Pancreas (tissue), 10 donors: ENCODE results near the gene RREB1. TPM values are rescaled to one million over a fixed set of nuclear protein-coding genes. Genes with fewer than 3 reads are reported as not detected.

Experiments used
- ATAC-seq, 4 donors: fragments of 200-7000 bp; cut with Tn5 transposase; one replicate each; pipeline versions ENCODE4 v1.8.0 to v1.9.1; 2020; ENCODE audit warnings: mild to moderate bottlenecking in 4 of 4, moderate library complexity in 4 of 4
- DNase-seq, 6 donors: peaks; one replicate each; pipeline ENCODE4 v3.0.0-alpha.2; 2020
- FAIRE-seq: peaks from 2 replicates; lab custom pipeline; 2012; peaks lifted over from hg19 to GRCh38; lab: Jason Lieb, UNC
- H3K27ac ChIP-seq, 4 donors: fragments of 200-600 bp; sonication (generic); 1 replicate in 3 of 4; 2 replicates in 1 of 4; pipeline versions ENCODE4 v1.5.0 to v1.8.0; 2020
- H3K27me3 ChIP-seq, 4 donors: fragments of 200-600 bp; one replicate each; pipeline ENCODE4 v1.8.0; 2021
- H3K36me3 ChIP-seq, 3 donors: fragments of 200-600 bp; sonication (generic) in 1 of 3; one replicate each; pipeline versions ENCODE4 v1.5.0 to v1.8.0; 2020 to 2021
- H3K4me1 ChIP-seq, 3 donors: fragments of 200-600 bp; one replicate each; pipeline ENCODE4 v1.8.0; 2021
- H3K4me3 ChIP-seq, 4 donors: fragments of 200-600 bp; sonication (generic) in 2 of 4; one replicate each; pipeline versions ENCODE4 v1.5.0 to v1.8.0; 2020 to 2021
- H3K9me3 ChIP-seq, 4 donors: fragments of 200-600 bp; one replicate each; pipeline ENCODE4 v1.8.0; 2021
- CTCF ChIP-seq, 4 donors: fragments of 200-600 bp; sonication (generic) in 3 of 4; IDR thresholded peaks; one replicate each; pipeline versions ENCODE4 v1.5.0 to v1.8.0; 2021; ENCODE audit warnings: antibody characterized with exemption in 4 of 4
- WGBS, 2 donors: extraction: QIAGEN DNeasy Blood & Tissue Kit; methylation state at CpG; one replicate each; pipeline ENCODE4 v1.1.7; 2013; 5-methylcytosine and 5-hydroxymethylcytosine counted together
- intact Hi-C, 3 donors: fragments of 100-400 bp; cut with DNase I; formaldehyde crosslinking; loops; one replicate each; pipeline versions ENCODE4 v1.11.1 to v1.14.2; 2022
- polyA plus RNA-seq, 2 donors: library from polyadenylated mRNA; stranded (reverse); fragments of 200-250 nt; gene quantifications; one replicate each; pipeline ENCODE4 v1.2.3, GENCODE V29; 2013
- total RNA-seq, 6 donors: library from RNA; stranded (reverse); fragmentation: NEBNext Ultra II Directional in 4 of 6; extraction: Animal tissue kit (Norgen Biotek cat#: 25700) in 4 of 6; gene quantifications; one replicate each; pipeline versions ENCODE4 v1.2.1 to v1.2.4, GENCODE V29; 2021 to 2023
- donor health status: healthy with polysubstance abuse.
- donor health status: DM: no; HTN: no; CAD: no; lungs with moderate emphysema.
- donor health status: DM: no; HTN: no; CAD: no.
- donor health status: control.
- donor health status: control.
- donor health status: Bipolar disorder and iron deficiency.
- donor health status: DM: yes; HTN: yes; CAD: no.
- donor health status: DM: no; HTN: no; CAD: no.
- donor health status: DM: no; HTN: no; CAD: no.
- donor health status: DM: yes; HTN: yes; CAD: no.

Gene RREB1
- total and polyA plus RNA-seq, 8 donors, result 8.9 to 45.3 (median 29.1) TPM

GRCh38 chr6:7237653-7238188 is 130.0 kb downstream of the RREB1 start:
- no peak for TF ChIP-seq CTCF (IDR thresholded peaks at IDR 0.05)
- DNase-seq (no peak), FAIRE-seq (no peak), ATAC-seq (peak in 2 of 4 donors; percentile 8 to 13)
- Histone ChIP-seq H3K9me3 (no peaks in the 10 kb centered on the region), H3K36me3 (no peaks in the 10 kb centered on the region), H3K27ac (peak overlapping the region; percentile 57 to 93 (median 78)), H3K4me3 (no peak overlapping the region), H3K4me1 (peaks cover 71 to 77% (median 71%) of the 10 kb centered on the region in 3 donors), H3K27me3 (no peaks in the 10 kb centered on the region)
- intact Hi-C loops, result no loop called here
- WGBS, 2 donors, result 63 to 65% methylated on average over 8 of the region's 8 CpGs

GRCh38 chr6:7238526-7238899 is 130.8 kb downstream of the RREB1 start:
- no peak for TF ChIP-seq CTCF (IDR thresholded peaks at IDR 0.05)
- FAIRE-seq (no peak), DNase-seq (no peak), ATAC-seq (no peak)
- H3K9me3 ChIP-seq, result no peaks in the 10 kb centered on the region
- H3K36me3 ChIP-seq, result no peaks in the 10 kb centered on the region
- peaks cover 78 to 85% (median 79%) of the 10 kb centered on the region in 3 donors for H3K4me1 ChIP-seq
- no peak overlapping the region for H3K4me3 ChIP-seq
- H3K27ac ChIP-seq, result peak overlapping the region; percentile 57 to 93 (median 78)
- 74 to 79% methylated on average over 5 of the region's 5 CpGs for WGBS, 2 donors
- no peaks in the 10 kb centered on the region for H3K27me3 ChIP-seq
- intact Hi-C loops, result no loop called here

GRCh38 chr6:7238900-7239589 is 131.3 kb downstream of the RREB1 start:
- intact Hi-C loops, result no loop called here
- FAIRE-seq, result no peak
- peak; percentile 65 to 81 (median 70) for TF ChIP-seq CTCF (IDR thresholded peaks at IDR 0.05)
- peaks cover 78 to 89% (median 84%) of the 10 kb centered on the region in 3 donors for H3K4me1 ChIP-seq
- WGBS, 2 donors, result 11 to 18% methylated on average over 10 of the region's 10 CpGs
- H3K27me3 ChIP-seq, result no peaks in the 10 kb centered on the region
- ATAC-seq, result peak; percentile 68 to 73 (median 72)
- H3K27ac ChIP-seq, result peak overlapping the region; percentile 57 to 93 (median 78)
- no peak overlapping the region for H3K4me3 ChIP-seq
- no peaks in the 10 kb centered on the region for H3K9me3 ChIP-seq
- peak; percentile 96 to 99 (median 98) for DNase-seq
- no peaks in the 10 kb centered on the region for H3K36me3 ChIP-seq

- ATAC-seq (no peak), FAIRE-seq (no peak), DNase-seq (no peak)
- H3K4me1 ChIP-seq, result peaks cover 76 to 86% (median 82%) of the 10 kb centered on the region in 3 donors
- H3K9me3 ChIP-seq, result no peaks in the 10 kb centered on the region
- intact Hi-C loops, result no loop called here
- TF ChIP-seq CTCF (IDR thresholded peaks at IDR 0.05), result no peak
- H3K27me3 ChIP-seq, result no peaks in the 10 kb centered on the region
- H3K27ac ChIP-seq, result peak overlapping the region; percentile 57 to 93 (median 78)
- H3K36me3 ChIP-seq, result no peaks in the 10 kb centered on the region
- no peak overlapping the region for H3K4me3 ChIP-seq
- 33 to 40% methylated on average over 5 of the region's 5 CpGs for WGBS, 2 donors
Measured at GRCh38 chr6:7239590-7239948, 131.8 kb downstream of the RREB1 start.

GRCh38 chr6:7240351-7240750 is 132.6 kb downstream of the RREB1 start:
- Histone ChIP-seq H3K4me3 (no peak overlapping the region), H3K4me1 (peaks cover 69 to 78% (median 74%) of the 10 kb centered on the region in 3 donors), H3K9me3 (no peaks in the 10 kb centered on the region), H3K36me3 (no peaks in the 10 kb centered on the region), H3K27me3 (no peaks in the 10 kb centered on the region), H3K27ac (peak overlapping the region; percentile 59 to 93 (median 75))
- TF ChIP-seq CTCF (IDR thresholded peaks at IDR 0.05), result no peak
- intact Hi-C loops, result loop anchor here in 2 of 3 donors (5.0 to 10.0 kb wide), 2 partner anchors 513 to 526 kb away; no protein-coding TSS in a partner anchor
- FAIRE-seq (no peak), DNase-seq (no peak), ATAC-seq (no peak)
- WGBS, 2 donors, result 40 to 51% methylated on average over 9 of the region's 9 CpGs
